HEK293T (cell line): ENCODE measurements around the gene KCNJ15.

ENCODE experiments used
- BHLHE40 ChIP-seq: fragments of 450-650 bp; IDR thresholded peaks from 2 replicates; pipeline ENCODE4 v1.6.1; 2016; ENCODE audit warnings: mild to moderate bottlenecking, moderate library complexity, borderline replicate concordance
- ELF4 ChIP-seq: fragments of 450-650 bp; IDR thresholded peaks from 2 replicates; pipeline ENCODE4 v1.6.1; 2017; ENCODE audit warnings: antibody characterized with exemption
- FOXA1 ChIP-seq: fragments of 450-650 bp; IDR thresholded peaks from 2 replicates; pipeline ENCODE4 v1.6.1; 2016; ENCODE audit warnings: mild to moderate bottlenecking
- FOXM1 ChIP-seq: fragments of 450-650 bp; IDR thresholded peaks from 2 replicates; pipeline ENCODE4 v1.6.1; 2017; ENCODE audit warnings: mild to moderate bottlenecking, borderline replicate concordance
- HDGF ChIP-seq: fragments of 450-650 bp; IDR thresholded peaks from 2 replicates; pipeline ENCODE4 v1.6.1; 2017; ENCODE audit warnings: antibody characterized with exemption, borderline replicate concordance
- LEF1 ChIP-seq: fragments of 450-650 bp; IDR thresholded peaks from 2 replicates; pipeline ENCODE4 v1.6.1; 2017; ENCODE audit warnings: mild to moderate bottlenecking, borderline replicate concordance
- PKNOX1 ChIP-seq: fragments of 450-650 bp; IDR thresholded peaks from 2 replicates; pipeline ENCODE4 v1.6.1; 2016
- SP1 ChIP-seq: fragments of 450-650 bp; IDR thresholded peaks from 2 replicates; pipeline ENCODE4 v1.6.1; 2017
- SUZ12 ChIP-seq: fragments of 450-650 bp; IDR thresholded peaks from 2 replicates; pipeline ENCODE4 v1.6.1; 2016; ENCODE audit warnings: mild to moderate bottlenecking
- TARDBP ChIP-seq: fragments of 450-650 bp; IDR thresholded peaks from 2 replicates; pipeline ENCODE4 v1.6.1; 2016
- ZNF384 ChIP-seq: fragments of 450-650 bp; IDR thresholded peaks from 2 replicates; pipeline ENCODE4 v1.6.1; 2016

- TF ChIP-seq FOXM1 (no peak), SP1 (no peak), FOXA1 (no peak), ZNF384 (no peak), LEF1 (no peak), ELF4 (no peak), HDGF (no peak), SUZ12 (no peak), BHLHE40 (no peak), PKNOX1 (no peak), TARDBP (no peak)
These were observed 20.6 kb upstream of the KCNJ15 start for GRCh38 chr21:38236232-38236631.
